Germinal center (tissue), 1 donor: Measurements from ENCODE around the gene EIF3L.

ENCODE experiments used
- DNase-seq: peaks from one replicate; pipeline ENCODE4 v3.0.0; 2012; ENCODE audit warnings: mixed read lengths, low spot score

Gene EIF3L

DNA sequence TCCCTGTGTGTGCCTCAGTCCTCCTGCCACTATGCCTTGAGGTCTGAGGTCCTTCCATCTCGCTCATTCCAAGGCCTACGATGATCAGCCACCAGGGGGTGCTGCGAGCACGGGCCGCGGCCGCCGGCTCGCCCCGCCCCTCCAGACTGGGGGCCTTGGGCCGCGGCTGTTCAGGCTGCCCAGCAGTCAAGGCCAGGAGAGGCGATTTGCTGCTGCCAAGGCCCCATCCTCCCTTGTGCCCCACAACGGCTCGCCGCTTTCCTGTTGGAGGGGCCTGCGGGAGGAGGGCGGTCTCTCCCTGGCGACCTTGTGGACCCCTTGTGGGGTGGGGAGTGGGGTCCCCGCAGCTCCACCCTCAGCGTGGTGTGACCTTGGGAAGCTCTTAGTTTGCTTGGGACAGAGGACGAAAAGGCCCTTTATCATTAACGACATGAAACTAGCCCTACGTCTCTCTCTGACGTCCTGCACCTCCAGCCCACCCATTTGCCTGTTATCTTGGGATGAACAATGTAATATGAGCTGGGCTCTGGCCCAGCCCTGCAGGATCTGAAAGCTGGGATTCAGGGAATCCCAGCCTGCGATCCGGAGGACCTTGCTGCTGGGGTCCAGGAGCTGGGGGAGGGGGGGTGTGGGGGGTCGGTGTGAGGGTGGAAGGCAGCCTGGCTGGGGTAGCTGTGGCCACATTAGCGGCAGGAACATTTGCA is 31.4 kb upstream of the EIF3L start:
- DNase-seq = peak; percentile 88

DNA sequence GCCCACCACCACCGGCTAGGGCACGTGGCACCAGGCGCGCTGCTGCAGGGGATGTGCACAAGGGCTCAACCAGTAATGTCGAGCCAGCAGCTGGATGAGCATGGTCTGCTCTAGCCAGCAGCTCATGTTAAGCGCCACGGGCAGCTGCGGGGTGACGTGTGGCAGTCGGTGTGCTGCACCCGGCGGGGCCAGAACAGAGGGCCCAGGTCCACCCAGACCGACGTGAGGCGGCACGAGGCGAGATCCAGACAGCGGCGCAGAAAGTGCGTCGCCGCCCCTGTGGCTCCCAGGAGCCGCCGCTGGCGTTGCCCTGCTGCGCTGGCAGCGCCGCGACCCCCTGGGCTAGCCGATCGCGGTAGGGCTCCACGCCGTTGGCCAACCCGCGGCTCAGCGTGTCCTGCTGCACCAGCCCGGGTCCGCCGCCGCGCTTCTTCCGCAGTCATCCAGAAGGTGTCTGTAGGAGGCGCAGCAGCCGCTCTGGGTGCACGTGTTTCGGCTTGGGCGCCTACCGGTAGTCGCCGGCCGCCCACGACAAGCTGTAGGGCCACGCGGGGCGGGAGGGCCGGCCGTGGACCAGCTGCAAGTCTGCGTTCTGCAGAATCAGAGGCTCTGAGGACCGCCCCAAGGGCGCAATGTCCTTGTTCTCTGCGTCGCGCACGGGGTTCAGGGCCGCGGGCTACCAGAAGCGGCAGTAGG is 30.7 kb upstream of the EIF3L start:
- peak; percentile 82 for DNase-seq

DNA sequence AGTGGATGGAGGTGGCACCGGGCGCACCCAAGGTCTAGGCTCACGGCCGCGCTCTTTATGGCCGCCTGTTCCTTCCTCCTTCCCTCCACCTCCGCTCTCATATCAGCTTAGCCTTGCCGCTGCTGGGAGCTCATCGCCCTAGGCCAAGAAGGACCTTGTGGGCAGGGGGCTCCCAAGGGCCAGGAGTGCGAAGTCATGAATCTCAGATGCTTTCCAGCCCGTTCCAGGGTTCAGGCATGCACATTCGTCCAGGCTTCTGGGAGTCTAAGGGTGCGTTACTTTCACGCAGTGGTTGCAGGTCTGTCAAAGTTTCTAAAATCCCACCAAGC is 30.1 kb upstream of the EIF3L start:
- DNase-seq = no peak

DNA sequence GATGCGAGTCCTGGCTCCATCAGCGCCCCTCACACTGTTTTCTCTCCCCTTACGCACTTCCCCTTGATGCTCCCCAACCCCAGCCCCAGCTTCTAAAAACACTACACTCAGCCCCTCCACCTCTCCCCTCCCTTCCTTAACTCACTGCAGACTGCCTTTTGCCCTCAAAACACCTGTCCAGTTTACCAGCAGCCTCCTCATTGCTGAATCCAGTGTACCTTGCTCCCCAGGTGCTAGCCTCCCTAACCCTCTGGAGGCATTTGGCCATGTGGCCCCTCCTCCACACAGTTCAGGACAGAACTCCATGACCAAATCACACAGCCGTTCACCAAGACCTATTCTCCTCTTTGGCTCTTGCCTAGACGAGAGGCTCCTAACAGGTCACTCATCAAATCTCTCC is 28.9 kb upstream of the EIF3L start:
- DNase-seq = no peak

DNA sequence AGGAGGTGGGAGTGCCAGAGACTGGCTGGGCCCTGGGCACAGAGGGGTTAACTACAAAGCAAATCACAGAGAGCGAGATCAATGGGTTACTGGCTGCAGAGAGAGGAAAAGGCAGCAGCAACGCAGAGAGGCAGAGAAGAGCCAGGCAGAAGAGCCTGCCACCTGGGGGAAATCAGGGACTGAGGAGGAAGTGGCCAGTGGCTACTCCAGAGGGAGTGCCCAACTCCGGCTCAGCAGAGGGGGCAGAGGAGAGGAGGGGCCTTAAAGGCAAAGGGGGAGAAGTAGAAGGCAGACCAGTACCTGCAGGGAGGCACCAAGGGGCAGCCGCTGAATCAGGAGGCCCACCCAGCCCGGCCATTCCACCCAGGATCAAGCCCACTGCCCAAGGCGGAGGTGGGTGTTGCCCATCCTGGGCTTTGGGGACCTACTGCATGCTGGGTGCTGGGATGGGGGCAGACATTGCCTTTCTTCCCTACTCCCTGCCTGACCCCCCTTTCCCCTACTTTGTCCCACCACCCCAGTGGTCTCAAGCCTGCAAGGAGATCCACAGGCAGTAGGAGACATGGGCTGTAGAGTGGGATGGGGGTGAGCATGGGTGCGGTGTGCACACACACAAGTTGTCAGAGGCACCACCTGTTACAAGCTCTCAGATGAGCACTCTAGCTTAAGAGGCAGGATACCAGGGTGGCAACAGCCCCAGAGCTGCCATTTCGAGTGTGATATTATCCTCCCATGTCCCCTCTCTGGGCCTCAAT is 27.0 kb upstream of the EIF3L start:
- no peak for DNase-seq

DNA sequence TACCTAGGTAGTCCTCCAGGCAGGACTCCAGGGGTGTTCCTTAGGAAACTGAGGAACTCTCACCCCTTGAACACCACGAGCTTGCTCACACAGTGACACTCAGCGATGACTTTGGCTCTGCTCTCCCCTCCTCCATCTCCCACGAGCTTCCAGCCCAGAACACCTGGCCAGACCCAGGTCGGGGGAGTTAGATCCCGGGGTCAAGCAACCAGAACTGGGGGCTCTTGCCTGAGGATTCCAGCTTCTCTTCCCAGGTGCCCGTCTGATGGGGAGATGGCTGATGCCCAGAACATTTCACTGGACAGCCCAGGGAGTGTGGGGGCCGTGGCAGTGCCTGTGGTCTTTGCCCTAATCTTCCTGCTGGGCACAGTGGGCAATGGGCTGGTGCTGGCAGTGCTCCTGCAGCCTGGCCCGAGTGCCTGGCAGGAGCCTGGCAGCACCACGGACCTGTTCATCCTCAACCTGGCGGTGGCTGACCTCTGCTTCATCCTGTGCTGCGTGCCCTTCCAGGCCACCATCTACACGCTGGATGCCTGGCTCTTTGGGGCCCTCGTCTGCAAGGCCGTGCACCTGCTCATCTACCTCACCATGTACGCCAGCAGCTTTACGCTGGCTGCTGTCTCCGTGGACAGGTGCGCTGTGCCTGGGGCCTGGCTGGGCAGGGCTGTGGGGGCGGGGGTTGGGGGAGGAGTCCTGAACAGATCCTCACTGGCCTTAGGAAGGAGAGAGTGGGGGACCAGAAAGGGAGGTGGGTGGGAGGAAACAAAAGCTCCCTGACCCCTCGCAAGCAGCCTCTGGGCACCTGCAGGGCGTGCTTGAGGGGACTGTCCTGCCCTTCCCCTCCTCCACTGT is 25.9 kb upstream of the EIF3L start, which contains the start of gene GALR3:
Gene GALR3, plus strand, starts transcription at position 249 of the 852 bp plus-strand sequence. Its CDS starts 25 bp downstream, at position 274.
- DNase-seq = no peak

DNA sequence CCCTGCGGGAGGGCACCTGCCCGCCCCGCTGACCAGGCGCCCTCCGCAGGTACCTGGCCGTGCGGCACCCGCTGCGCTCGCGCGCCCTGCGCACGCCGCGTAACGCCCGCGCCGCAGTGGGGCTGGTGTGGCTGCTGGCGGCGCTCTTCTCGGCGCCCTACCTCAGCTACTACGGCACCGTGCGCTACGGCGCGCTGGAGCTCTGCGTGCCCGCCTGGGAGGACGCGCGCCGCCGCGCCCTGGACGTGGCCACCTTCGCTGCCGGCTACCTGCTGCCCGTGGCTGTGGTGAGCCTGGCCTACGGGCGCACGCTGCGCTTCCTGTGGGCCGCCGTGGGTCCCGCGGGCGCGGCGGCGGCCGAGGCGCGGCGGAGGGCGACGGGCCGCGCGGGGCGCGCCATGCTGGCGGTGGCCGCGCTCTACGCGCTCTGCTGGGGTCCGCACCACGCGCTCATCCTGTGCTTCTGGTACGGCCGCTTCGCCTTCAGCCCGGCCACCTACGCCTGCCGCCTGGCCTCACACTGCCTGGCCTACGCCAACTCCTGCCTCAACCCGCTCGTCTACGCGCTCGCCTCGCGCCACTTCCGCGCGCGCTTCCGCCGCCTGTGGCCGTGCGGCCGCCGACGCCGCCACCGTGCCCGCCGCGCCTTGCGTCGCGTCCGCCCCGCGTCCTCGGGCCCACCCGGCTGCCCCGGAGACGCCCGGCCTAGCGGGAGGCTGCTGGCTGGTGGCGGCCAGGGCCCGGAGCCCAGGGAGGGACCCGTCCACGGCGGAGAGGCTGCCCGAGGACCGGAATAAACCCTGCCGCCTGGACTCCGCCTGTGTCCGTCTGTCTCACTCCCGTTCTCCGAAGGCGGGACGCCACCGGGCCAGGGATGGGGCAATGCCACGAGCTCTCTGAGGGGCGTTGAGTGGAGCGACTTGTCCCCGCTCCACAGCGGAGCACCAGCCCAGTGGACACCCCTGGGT is 24.3 kb upstream of the EIF3L start:
- DNase-seq = peak; percentile 45

DNA sequence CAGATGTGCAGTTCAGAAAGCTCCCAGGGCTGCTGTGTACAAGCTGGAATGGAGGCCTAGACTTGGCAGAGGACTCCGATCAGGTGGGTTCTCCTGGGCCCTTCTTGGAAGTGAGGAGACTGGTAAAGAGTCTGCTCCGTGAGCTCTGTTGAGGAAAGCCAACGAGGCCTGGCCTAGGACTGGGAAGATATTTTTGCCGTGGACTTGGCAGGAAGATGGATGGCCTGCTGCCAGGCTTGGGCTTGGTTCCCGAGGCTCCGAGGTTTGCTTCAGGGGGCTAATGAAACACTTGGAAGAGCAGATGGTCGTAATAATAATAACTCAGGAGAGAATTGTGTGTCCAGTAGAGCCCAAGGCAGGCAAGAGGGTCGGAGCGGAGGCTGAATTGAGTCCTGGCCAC is 22.2 kb upstream of the EIF3L start:
- DNase-seq = no peak

DNA sequence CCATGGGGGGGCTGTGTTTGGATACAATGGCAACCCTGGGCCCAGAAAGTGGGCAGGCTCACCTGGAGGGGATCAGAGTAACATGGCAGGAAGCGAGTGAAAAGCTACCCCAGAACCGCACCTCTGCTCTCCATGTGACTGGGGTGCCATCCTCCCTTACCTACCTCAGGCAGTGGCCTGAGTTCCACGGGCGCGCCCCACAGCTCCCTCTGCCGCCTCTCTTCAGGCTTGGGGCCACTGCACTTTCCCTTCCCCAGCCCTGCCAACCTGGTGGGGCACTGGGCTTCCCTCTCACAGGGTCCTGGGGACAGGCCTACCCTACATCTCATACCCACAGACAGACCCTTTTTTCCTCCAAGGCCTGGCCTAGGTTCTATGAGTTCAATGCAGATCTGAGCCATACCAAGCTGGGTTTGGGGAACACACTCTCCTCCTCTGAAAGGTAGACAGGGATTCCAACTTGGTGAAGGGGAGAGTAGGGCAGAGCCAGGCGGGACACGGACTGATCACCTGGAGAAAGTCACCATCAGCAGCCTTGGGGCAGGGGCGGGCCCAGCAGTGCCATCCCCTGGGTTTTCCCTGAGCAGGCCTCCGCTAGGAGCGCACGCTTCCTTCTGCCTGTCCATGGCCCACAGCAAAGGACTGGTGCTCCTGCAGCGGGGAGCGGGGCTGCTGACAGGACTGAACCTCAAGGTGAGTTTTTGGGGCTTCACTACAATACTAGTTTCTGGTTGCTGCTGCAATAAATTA is 19.0 kb upstream of the EIF3L start:
- DNase-seq = no peak

DNA sequence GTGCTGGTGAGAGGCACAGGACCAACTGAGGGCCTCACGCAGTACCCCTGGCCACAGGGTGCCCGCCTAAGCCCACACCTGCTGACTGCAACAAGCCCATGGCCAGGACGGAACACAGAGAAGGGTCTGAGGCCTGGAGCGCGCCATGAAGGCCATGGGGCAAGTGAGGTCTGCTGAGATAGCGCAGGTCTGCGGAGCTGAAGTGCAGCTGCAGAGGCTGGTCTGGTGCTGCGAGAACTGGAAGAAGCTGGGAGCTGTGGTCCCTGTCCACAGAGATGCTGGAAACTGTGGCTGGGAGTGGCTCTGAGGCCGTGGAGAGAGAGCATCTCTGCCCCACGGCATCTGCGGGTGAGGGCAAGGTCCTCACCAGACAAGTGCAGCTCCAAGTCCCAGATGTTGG is 17.7 kb upstream of the EIF3L start:
- DNase-seq = no peak

DNA sequence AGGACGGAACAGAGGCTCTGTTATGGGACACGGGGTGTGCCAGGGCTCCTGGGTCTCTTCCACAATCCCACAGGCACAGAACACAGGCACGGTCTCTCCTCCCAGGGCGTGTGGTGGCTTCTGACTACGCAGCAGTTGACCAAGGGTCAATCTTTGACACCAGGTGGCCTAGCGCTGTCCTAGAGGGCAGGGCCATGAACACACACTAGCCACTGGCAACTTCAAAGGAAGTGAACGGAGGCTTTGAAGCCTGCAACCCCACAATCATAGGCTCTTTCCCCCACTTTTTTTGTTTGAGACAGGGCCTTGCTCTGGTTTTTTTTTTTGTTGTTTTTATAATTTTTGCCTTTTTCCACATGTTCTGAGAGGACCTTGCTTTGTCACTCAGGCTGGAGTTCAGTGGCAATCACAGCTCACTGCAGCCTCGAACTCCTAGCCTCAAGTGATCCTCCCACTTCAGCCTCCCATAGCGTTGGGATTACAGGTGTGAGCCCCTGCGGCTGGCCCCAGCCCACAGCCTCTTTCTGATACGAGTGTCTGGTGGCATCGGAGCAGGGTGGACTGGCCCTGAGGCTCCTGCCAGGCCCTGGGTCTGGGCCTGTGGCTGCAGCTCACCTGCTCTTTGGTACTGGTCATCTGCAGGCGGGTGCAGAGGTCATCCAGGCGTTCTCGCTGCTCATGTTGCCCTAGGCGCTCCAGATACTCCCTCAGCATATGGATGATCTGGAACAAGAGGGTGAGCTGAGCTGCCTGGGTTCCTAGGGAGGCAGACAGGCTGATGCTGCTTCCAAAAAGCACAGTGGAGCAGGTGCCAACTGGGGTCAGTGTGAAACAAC is 17.0 kb upstream of the EIF3L start:
- DNase-seq = no peak

DNA sequence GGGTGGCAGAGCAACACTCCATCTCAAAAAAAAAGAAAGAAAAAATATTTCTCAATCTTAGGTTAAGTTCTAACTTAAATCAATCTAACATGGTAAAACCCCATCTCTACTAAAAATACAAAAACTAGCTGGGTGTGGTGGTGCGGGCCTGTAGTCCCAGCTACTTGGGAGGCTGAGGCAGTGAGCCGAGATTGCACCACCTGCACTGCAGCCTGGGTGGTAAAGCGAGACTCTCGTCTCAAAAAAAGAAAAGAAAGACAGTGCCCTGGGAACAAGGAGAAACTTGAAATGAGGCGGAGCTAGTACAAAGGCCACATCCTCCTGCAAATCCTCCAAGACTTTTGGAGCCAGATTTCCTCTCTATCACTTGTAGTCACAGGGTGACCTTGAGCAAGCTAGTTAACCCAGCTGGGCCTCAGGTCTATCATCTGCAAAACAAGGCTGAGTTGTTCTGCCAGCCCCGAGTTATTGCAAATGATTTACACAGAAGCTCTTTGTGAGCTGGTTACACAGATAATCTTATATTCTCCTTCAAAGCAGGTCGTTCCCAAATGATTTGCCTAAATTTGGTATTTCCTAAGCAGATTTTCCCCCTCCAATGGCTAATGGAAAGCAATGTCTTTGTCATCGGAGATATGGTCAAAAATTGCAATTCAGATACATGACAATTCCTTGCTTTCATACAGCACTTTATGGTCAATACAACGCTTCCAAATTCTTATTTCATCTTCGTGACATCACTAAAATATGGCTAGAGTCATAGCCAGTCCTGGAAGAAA is 7.0 kb upstream of the EIF3L start:
- DNase-seq = no peak

DNA sequence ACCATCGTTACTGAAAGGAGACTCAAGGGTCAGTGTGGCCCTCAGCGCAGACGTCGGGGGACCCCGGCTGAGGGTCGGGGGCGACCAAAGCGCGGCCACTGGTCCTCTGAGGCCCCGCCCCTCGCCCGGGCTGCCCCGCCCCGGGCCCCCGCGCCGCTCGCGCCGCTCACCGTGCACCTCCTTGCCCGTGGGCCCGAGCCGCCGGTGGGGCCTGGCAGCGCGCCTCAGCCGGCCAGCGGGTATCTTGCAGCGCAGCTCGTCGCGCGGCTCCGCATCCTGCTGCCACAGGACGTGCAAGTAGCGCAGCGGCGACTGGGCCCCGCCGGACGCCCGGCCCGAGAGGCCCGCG is 5.5 kb upstream of the EIF3L start:
- peak; percentile 53 for DNase-seq

DNA sequence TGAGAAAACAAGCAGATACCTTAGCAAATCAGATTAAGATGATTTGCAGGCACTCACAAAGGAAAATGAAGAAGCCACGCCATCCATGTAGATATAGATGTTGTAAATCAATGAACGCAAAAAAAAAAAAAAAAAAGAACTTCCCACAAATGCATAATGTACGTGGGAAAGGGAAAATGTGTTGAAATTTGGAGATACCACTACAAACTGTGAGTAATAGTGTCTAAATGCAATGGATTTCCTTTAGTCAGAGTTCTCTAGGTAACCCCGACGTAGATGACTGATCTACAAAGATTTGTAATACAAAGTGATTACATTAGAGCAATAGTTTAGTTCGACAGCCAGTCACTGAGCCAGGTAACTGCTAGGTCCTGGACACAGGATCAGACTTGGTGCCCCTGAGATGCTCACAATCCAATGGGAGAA is 4.3 kb upstream of the EIF3L start:
- no peak for DNase-seq

DNA sequence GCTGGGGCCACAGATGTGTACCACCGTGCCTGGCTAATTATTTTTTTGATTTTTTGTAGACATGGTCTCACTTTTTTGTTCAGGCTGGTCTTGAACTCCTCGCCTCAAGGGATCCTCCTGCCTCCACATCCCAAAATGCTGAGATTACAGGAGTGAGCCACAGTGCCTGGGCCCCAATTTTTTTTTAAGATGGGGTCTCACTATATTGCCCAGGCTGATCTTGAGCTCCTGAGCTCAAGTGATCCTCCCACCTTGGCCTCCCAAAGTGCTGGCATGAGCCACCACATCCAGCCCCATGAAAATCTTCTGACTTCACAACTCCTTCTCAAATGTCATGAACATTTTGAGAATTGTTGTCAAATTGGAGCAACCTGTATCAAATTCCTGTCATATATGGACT is 2.8 kb upstream of the EIF3L start:
- DNase-seq = no peak

DNA sequence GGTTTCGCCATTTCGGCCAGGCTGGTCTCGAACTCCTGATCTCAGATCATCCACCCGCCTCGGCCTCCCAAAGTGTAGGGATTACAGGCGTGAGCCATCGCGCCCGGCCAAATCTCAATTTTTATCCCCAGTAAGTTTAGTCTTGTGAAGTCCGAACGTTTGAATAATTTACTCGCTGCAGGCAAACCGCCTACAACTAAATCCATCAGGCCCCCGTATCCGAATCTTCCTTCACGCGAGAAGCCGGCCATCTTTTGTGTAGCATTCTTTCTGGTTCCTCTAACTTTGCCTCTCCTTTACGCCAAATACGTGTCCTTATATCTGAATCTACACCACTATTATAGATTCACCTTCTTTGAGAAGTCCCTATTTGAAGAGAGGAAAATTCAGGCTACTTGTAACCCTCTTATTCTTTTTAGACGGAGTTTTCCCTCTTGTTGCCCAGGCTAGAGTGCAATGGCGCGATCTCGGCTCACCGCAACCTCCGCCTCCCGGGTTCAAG is 581 bp upstream of the EIF3L start:
- DNase-seq = no peak

DNA sequence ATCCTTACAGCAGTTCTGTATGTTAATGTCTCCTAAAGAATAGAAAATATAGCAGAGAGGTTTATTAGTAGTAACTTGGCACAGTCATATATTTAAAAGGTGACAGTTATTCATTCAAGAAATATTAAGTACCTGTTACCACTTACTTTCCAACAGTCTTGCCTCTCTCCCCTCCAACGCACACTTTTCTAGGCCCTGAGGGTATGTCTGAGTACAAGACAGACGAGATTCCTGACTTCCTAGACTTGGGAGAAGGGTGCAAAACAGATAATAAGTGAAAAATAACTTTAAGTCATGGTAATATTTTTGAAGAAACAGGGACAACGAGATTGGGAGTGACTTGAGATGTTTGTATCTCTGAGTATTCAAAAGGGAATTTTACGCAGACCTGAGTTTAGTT is 1.6 kb downstream of the EIF3L start:
- DNase-seq = no peak

DNA sequence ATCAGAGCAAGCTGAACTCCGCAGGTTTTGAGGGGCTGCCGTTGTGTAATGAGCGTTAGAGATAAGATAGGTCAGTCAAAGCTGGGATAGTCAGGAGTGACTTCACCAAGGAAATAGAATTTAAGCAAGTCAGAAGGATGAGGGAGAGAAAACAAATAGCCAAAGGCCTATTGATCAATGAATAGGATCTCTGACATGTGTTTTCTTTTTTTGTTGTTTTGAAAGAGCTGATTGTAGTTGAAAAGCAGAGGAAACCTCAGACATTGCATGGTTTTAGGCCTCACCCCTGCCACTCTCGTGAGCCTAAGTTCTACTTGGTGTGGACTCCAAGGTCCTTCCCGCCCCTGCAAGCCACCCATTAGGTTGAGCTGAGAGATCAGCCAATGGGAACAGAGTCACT is 3.2 kb downstream of the EIF3L start:
- no peak for DNase-seq

DNA sequence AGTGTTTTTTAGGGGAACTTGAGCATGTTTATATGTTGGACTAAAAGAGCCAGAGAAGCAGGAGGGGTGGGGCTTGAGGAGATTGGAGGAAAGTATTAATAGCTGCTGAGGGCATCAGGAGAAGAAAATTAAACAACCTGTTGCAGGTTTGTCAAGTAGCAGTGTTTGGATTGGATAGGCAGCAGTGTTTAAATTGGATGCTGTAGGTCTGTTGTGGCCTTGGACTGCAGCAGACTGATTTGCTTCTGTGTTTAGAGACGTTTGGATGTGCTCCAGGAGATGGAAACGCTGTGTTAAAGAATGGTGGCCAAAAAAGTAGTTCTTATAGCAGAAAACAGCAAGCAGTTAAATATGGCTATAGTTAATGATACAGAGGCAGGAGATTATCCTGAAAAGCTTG is 5.7 kb downstream of the EIF3L start:
- DNase-seq = no peak
